IMR-90 (cell line): Measurements from ENCODE around the gene YBX2. TPM values are rescaled to one million over a fixed set of nuclear protein-coding genes. Genes with fewer than 3 reads are reported as not detected.

Source experiments
- ATAC-seq: fragments of 200-7000 bp; cut with Tn5 transposase; 2 replicates; pipeline ENCODE4 v1.9.1; 2020; ENCODE audit warnings: low read depth, mild to moderate bottlenecking, moderate library complexity
- BruUV-seq: library from RNA; stranded (reverse); fragments of 400-500 nt; replicated peaks from 2 replicates; lab custom pipeline; 2021; lab: Mats Ljungman, UMichigan
- CTCF ChIA-PET: fragments of 300-600 bp; formaldehyde crosslinking; extraction: SDS; loops from one replicate; lab custom pipeline; 2021; ENCODE audit warnings: antibody characterized with exemption; lab: Yijun Ruan, JAX
- POLR2A ChIA-PET: fragments of 300-600 bp; sonication (Branson Sonifier 250); formaldehyde crosslinking; loops from one replicate; lab custom pipeline; 2022; ENCODE audit warnings: antibody characterized with exemption; ENCODE audit not compliant: unreplicated experiment; lab: Charles Lee
- DNase-seq: peaks from one replicate; pipeline ENCODE4 v3.0.0; 2013
- H2AFZ ChIP-seq: replicated peaks from 2 replicates; pipeline ENCODE3; 2013; ENCODE audit warnings: low read length, mild to moderate bottlenecking; ENCODE audit not compliant: poor library complexity
- H2AK5ac ChIP-seq: 2 replicates; pipeline ENCODE4 v1.6.1; 2013; ENCODE audit warnings: low read depth, low read length, inconsistent platforms
- H2AK9ac ChIP-seq: replicated peaks from 2 replicates; pipeline ENCODE3; 2013; ENCODE audit warnings: mild to moderate bottlenecking, low read depth, low read length, moderate library complexity; ENCODE audit not compliant: poor library complexity
- H2BK120ac ChIP-seq: 2 replicates; pipeline ENCODE4 v1.6.1; 2013; ENCODE audit warnings: low read depth, low read length, inconsistent platforms
- H2BK15ac ChIP-seq: 3 replicates; pipeline ENCODE4 v1.6.1; 2013; ENCODE audit warnings: low read depth, low read length, inconsistent platforms
- H2BK20ac ChIP-seq: 2 replicates; pipeline ENCODE4 v1.6.1; 2013; ENCODE audit warnings: low read depth, mild to moderate bottlenecking, inconsistent platforms, low read length, moderate library complexity
- H2BK5ac ChIP-seq: 2 replicates; pipeline ENCODE4 v1.6.1; 2013; ENCODE audit warnings: mild to moderate bottlenecking, low read depth, low read length, inconsistent platforms; ENCODE audit not compliant: poor library complexity, severe bottlenecking
- H3K14ac ChIP-seq: replicated peaks from 2 replicates; pipeline ENCODE4 v1.6.1; 2013; ENCODE audit warnings: low read depth, low read length, inconsistent platforms
- H3K18ac ChIP-seq: 2 replicates; pipeline ENCODE4 v1.6.1; 2013; ENCODE audit warnings: low read depth, low read length, control low read depth
- H3K23ac ChIP-seq: 2 replicates; pipeline ENCODE4 v1.6.1; 2013; ENCODE audit warnings: low read depth, low read length, inconsistent platforms
- H3K27ac ChIP-seq: 2 replicates; pipeline ENCODE4 v1.5.1; 2013; ENCODE audit warnings: mild to moderate bottlenecking, control low read depth, low read length; ENCODE audit not compliant: insufficient read depth
- H3K27me3 ChIP-seq: 2 replicates; pipeline ENCODE4 v1.6.1; 2013; ENCODE audit warnings: low read length; ENCODE audit not compliant: control insufficient read depth, insufficient read depth
- H3K36me3 ChIP-seq: 2 replicates; pipeline ENCODE4 v1.6.1; 2013; ENCODE audit warnings: low read length, mixed read lengths; ENCODE audit not compliant: control insufficient read depth, insufficient read depth
- H3K4ac ChIP-seq: 2 replicates; pipeline ENCODE4 v1.6.1; 2013; ENCODE audit warnings: low read depth, low read length, inconsistent platforms
- H3K4me1 ChIP-seq: 2 replicates; pipeline ENCODE4 v1.6.1; 2013; ENCODE audit warnings: low read length, mixed read lengths; ENCODE audit not compliant: control insufficient read depth, insufficient read depth
- H3K4me2 ChIP-seq: 2 replicates; pipeline ENCODE4 v1.6.1; 2013; ENCODE audit warnings: low read depth, mild to moderate bottlenecking, control low read depth, low read length, moderate library complexity
- H3K4me3 ChIP-seq: 2 replicates; pipeline ENCODE4 v1.5.1; 2013; ENCODE audit warnings: low read depth, mild to moderate bottlenecking, control low read depth, low read length, moderate library complexity; ENCODE audit not compliant: insufficient read depth
- H3K56ac ChIP-seq: 2 replicates; pipeline ENCODE4 v1.6.1; 2013; ENCODE audit warnings: low read length, inconsistent platforms; ENCODE audit not compliant: insufficient read depth; ENCODE audit errors: extremely low read depth
- H3K79me1 ChIP-seq, 2 experiments: 2 replicates each; pipeline ENCODE4 v1.6.1; 2013; ENCODE audit warnings: low read length in 2 of 2, inconsistent platforms in 1 of 2, low read depth in 1 of 2
- H3K9ac ChIP-seq: 2 replicates; pipeline ENCODE4 v1.6.1; 2013; ENCODE audit warnings: low read depth, low read length, control low read depth
- H3K9me1 ChIP-seq: 2 replicates; pipeline ENCODE4 v1.6.1; 2013; ENCODE audit warnings: low read length, inconsistent platforms; ENCODE audit not compliant: insufficient read depth
- H3K9me3 ChIP-seq: 2 replicates; pipeline ENCODE4 v1.6.1; 2013; ENCODE audit warnings: low read length; ENCODE audit not compliant: control insufficient read depth, insufficient read depth
- H4K20me1 ChIP-seq: 2 replicates; pipeline ENCODE4 v1.6.1; 2013; ENCODE audit warnings: low read length, inconsistent platforms; ENCODE audit not compliant: insufficient read depth
- H4K5ac ChIP-seq: 2 replicates; pipeline ENCODE4 v1.6.1; 2013; ENCODE audit warnings: mild to moderate bottlenecking, low read depth, low read length, control low read depth
- H4K8ac ChIP-seq, 2 experiments: 2 replicates each; pipeline ENCODE4 v1.6.1; 2013; ENCODE audit warnings: low read depth in 2 of 2, low read length in 2 of 2, control low read depth in 1 of 2, inconsistent platforms in 1 of 2
- H4K91ac ChIP-seq: 2 replicates; pipeline ENCODE4 v1.6.1; 2013; ENCODE audit warnings: low read depth, low read length, inconsistent platforms; ENCODE audit not compliant: insufficient read depth
- BHLHE40 ChIP-seq: fragments of 150-350 bp; IDR thresholded peaks from 2 replicates; pipeline ENCODE4 v1.6.1; 2016; ENCODE audit warnings: mild to moderate bottlenecking, low read depth, low read length
- CEBPB ChIP-seq: IDR thresholded peaks from 2 replicates; pipeline ENCODE4 v1.6.1; 2012; ENCODE audit warnings: low read depth, low read length, improper control_type of control experiment
- CHD1 ChIP-seq: IDR thresholded peaks from 2 replicates; pipeline ENCODE4 v1.6.1; 2012; ENCODE audit warnings: low read depth, low read length, improper control_type of control experiment
- CTCF ChIP-seq: conservative IDR thresholded peaks from 2 replicates; pipeline ENCODE4 v1.5.1; 2012; ENCODE audit warnings: mild to moderate bottlenecking, low read depth, low read length, improper control_type of control experiment
- ELK1 ChIP-seq: fragments of 150-350 bp; IDR thresholded peaks from 2 replicates; pipeline ENCODE4 v1.6.1; 2016; ENCODE audit warnings: low read depth, mild to moderate bottlenecking, low read length, moderate library complexity, borderline replicate concordance
- FOS ChIP-seq: fragments of 150-350 bp; IDR thresholded peaks from 2 replicates; pipeline ENCODE4 v1.6.1; 2016; ENCODE audit warnings: low read depth, low read length
- MAFK ChIP-seq: IDR thresholded peaks from 2 replicates; pipeline ENCODE4 v1.6.1; 2012; ENCODE audit warnings: low read depth, low read length, improper control_type of control experiment
- MAZ ChIP-seq: IDR thresholded peaks from 2 replicates; pipeline ENCODE4 v1.6.1; 2012; ENCODE audit warnings: low read depth, mild to moderate bottlenecking, low read length, improper control_type of control experiment, moderate library complexity, borderline replicate concordance
- MXI1 ChIP-seq: IDR thresholded peaks from 2 replicates; pipeline ENCODE4 v1.6.1; 2012; ENCODE audit warnings: low read depth, mild to moderate bottlenecking, low read length, moderate library complexity, borderline replicate concordance
- NFE2L2 ChIP-seq: fragments of 150-350 bp; IDR thresholded peaks from 2 replicates; pipeline ENCODE4 v1.6.1; 2016; ENCODE audit warnings: low read depth, mild to moderate bottlenecking, low read length
- POLR2A ChIP-seq: IDR thresholded peaks from 2 replicates; pipeline ENCODE4 v1.6.1; 2012; ENCODE audit warnings: mild to moderate bottlenecking, low read depth, low read length
- RAD21 ChIP-seq: IDR thresholded peaks from 2 replicates; pipeline ENCODE4 v1.6.1; 2012; ENCODE audit warnings: low read length, improper control_type of control experiment
- RCOR1 ChIP-seq: IDR thresholded peaks from 2 replicates; pipeline ENCODE4 v1.6.1; 2012; ENCODE audit warnings: mild to moderate bottlenecking, low read length, improper control_type of control experiment; ENCODE audit not compliant: insufficient replicate concordance
- RFX5 ChIP-seq: IDR thresholded peaks from 2 replicates; pipeline ENCODE4 v1.8.0; 2012; ENCODE audit warnings: low read depth, mild to moderate bottlenecking, low read length, moderate library complexity
- SMC3 ChIP-seq: fragments of 150-350 bp; IDR thresholded peaks from 2 replicates; pipeline ENCODE4 v1.6.1; 2016; ENCODE audit warnings: low read depth, mild to moderate bottlenecking, antibody characterized with exemption, low read length, moderate library complexity
- USF2 ChIP-seq: fragments of 150-350 bp; IDR thresholded peaks from 2 replicates; pipeline ENCODE4 v1.6.1; 2017; ENCODE audit warnings: mild to moderate bottlenecking, antibody characterized with exemption, low read length, low read depth
- WGBS, 2 experiments: methylation state at CpG; one replicate each; pipeline versions ENCODE4 v1.1.5 to v1.1.7; 2013; ENCODE audit warnings: missing lambda C conversion rate in 2 of 2; ENCODE audit not compliant: insufficient read length in 1 of 2; ENCODE audit errors: extremely low coverage in 2 of 2; 5-methylcytosine and 5-hydroxymethylcytosine counted together
- dilution Hi-C: fragments of 300-500 bp; cut with HindIII; formaldehyde crosslinking; loops from one replicate; pipeline ENCODE4 v1.14.3; 2018; ENCODE audit warnings: low sequenced_read_pairs; ENCODE audit not compliant: unreplicated experiment
- in situ Hi-C: fragments of 300-500 bp; cut with MboI; formaldehyde crosslinking; loops from 3 replicates; pipeline ENCODE4 v1.14.3; 2019; ENCODE audit warnings: low sequenced_read_pairs, inconsistent platforms, mixed read lengths
- intact Hi-C: fragments of 100-400 bp; cut with micrococcal nuclease; formaldehyde crosslinking; loops from 2 replicates; pipeline ENCODE4 v1.10.0; 2022
- polyA plus RNA-seq, 3 experiments: library from polyadenylated mRNA; depleted of rRNA; stranded (reverse); fragments of >200 nt; gene quantifications; 2 replicates each; pipeline ENCODE4 v1.2.3, GENCODE V29; 2012; ENCODE audit warnings: low replicate concordance in 1 of 3
- total RNA-seq: library from RNA; depleted of rRNA; stranded (reverse); fragments of >200 nt; gene quantifications from 2 replicates; pipeline ENCODE4 v1.2.3, GENCODE V29; 2012

The YBX2 gene
- total and polyA plus RNA-seq, 2 of the 4 experiments (the other 2 are of a cell fraction): 0.17 TPM; not detected in 1

GRCh38 chr17:7318121-7318860 is 23.9 kb upstream of the YBX2 start:
- H2BK120ac ChIP-seq: no peak overlapping the region
- intact Hi-C loops: no loop called here
- no peak overlapping the region for H2AK5ac ChIP-seq
- ChIA-PET CTCF (no interaction called here), POLR2A (no interaction called here)
- no peak overlapping the region for H3K4me2 ChIP-seq
- H3K9me3 ChIP-seq: no peaks in the 10 kb centered on the region
- TF ChIP-seq CEBPB: no peak
- TF ChIP-seq NFE2L2: no peak
- no peak for TF ChIP-seq SMC3
- TF ChIP-seq CTCF: no peak
- TF ChIP-seq POLR2A: no peak
- TF ChIP-seq RCOR1: no peak
- no peak for TF ChIP-seq MAFK
- TF ChIP-seq FOS: no peak
- TF ChIP-seq BHLHE40: no peak
- no peak for TF ChIP-seq MAZ
- TF ChIP-seq RAD21: no peak
- TF ChIP-seq CHD1: no peak
- TF ChIP-seq RFX5: no peak
- TF ChIP-seq MXI1: no peak
- TF ChIP-seq ELK1: no peak
- no peak for TF ChIP-seq USF2
- H3K4ac ChIP-seq: no peak overlapping the region
- no peak overlapping the region for H4K91ac ChIP-seq
- H3K9ac ChIP-seq: no peak overlapping the region
- peaks cover 67% of the 10 kb centered on the region for H3K36me3 ChIP-seq
- no peak for DNase-seq
- H2AFZ ChIP-seq: no peak overlapping the region
- H3K14ac ChIP-seq: no peak overlapping the region
- dilution Hi-C loops: no loop called here
- in situ Hi-C loops: no loop called here
- no peak overlapping the region for H4K5ac ChIP-seq
- H3K18ac ChIP-seq: no peak overlapping the region
- no peak overlapping the region for H2AK9ac ChIP-seq
- no TSS peak for BruUV-seq
- H2BK15ac ChIP-seq: no peak overlapping the region
- no peak for ATAC-seq
- H3K9me1 ChIP-seq: 0 out of 2 replicates have a peak, but pooled peaks cover 4% of the 10 kb centered on the region
- no peak overlapping the region for H2BK20ac ChIP-seq
- peaks cover 16% of the 10 kb centered on the region for H4K20me1 ChIP-seq
- H3K27ac ChIP-seq: no peak overlapping the region
- no peak overlapping the region for H4K8ac ChIP-seq
- H3K27me3 ChIP-seq: no peaks in the 10 kb centered on the region
- peaks cover 9 to 21% of the 10 kb centered on the region in 2 experiments; a peak in 3 of 4 replicates for H3K79me1 ChIP-seq
- no peak overlapping the region for H3K4me3 ChIP-seq
- H3K23ac ChIP-seq: no peak overlapping the region
- H3K4me1 ChIP-seq: peaks cover 7% of the 10 kb centered on the region
- H3K56ac ChIP-seq: no peak overlapping the region
- H2BK5ac ChIP-seq: no peak overlapping the region
- WGBS, 2 experiments: 95% methylated on average over 9 of the region's 13 CpGs; no CpG with 5 or more reads in 1 of the 2 experiments
